GM19455 (cell line): ENCODE results near the gene PRAMEF12.
"Not testable (repeated sequence)": the region's sequence is repeated elsewhere in the genome, so short reads cannot be mapped to it uniquely, and the experiment has no call there.

Experiments
- ATAC-seq: cut with Tn5 transposase; IDR thresholded peaks from one replicate; pipeline ENCODE4 v1.9.1; 2021; ENCODE audit not compliant: unreplicated experiment

PRAMEF12 gene

GRCh38 chr1:12769976-12770505, 3.5 kb upstream of the PRAMEF12 start:
- no peak for ATAC-seq

DNA sequence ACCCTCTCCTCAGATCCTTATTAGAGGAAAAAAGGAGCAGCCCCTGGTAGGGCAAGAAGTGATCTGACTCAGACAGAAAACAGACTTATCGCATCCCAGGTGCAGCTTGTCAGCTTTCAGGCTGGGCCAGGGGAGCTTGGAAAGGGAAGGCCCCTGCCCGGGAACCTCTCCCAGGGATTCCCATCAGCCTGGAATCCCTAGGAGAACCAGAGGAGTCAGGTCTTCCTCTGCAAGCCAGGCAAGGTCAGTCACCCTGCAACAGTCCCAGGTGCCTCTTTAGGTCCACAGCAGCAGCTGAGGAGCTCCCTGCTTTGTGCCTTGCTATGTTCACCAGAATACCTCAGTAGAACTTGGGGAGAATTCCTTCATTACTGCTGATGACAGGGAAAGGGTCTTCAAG, 2.9 kb upstream of the PRAMEF12 start:
- no peak for ATAC-seq

GRCh38 chr1:12771186-12771585, 2.4 kb upstream of the PRAMEF12 start:
- no peak for ATAC-seq

GRCh38 chr1:12772520-12772919, 1.0 kb upstream of the PRAMEF12 start:
- no peak for ATAC-seq

- ATAC-seq, result no peak
Observed at GRCh38 chr1:12774801-12775345, 1.3 kb downstream of the PRAMEF12 start.

- ATAC-seq, result no peak
Observed at GRCh38 chr1:12775443-12775842, 1.9 kb downstream of the PRAMEF12 start.

GRCh38 chr1:12776801-12777557, 3.4 kb downstream of the PRAMEF12 start:
- no peak for ATAC-seq

- no peak for ATAC-seq
Observed at GRCh38 chr1:12778061-12778460, 4.5 kb downstream of the PRAMEF12 start.

DNA sequence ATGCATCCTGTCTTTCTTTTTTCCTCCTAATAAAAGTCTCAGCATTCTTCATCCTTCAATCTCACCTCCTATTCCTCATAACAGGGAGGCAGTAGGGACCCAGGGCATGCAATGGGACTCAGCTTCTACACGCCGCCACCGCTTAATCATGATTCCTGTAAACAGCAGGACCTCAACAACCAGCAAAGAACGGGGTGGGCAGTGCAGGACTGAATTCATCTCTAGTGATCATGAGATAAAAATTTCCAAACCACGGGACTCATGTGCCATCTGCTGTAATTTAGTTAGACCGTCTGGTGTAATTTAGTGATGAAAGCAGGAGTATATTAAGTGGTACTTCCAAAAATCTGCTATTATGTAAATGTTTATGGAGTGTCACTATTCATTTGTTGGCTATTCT, 5.4 kb downstream of the PRAMEF12 start:
- no peak for ATAC-seq

GRCh38 chr1:12781488-12781887, 8.0 kb downstream of the PRAMEF12 start:
- ATAC-seq, result not testable (repeated sequence)

- not testable (repeated sequence) for ATAC-seq
Observed at GRCh38 chr1:12783783-12784182, 10.2 kb downstream of the PRAMEF12 start.

DNA sequence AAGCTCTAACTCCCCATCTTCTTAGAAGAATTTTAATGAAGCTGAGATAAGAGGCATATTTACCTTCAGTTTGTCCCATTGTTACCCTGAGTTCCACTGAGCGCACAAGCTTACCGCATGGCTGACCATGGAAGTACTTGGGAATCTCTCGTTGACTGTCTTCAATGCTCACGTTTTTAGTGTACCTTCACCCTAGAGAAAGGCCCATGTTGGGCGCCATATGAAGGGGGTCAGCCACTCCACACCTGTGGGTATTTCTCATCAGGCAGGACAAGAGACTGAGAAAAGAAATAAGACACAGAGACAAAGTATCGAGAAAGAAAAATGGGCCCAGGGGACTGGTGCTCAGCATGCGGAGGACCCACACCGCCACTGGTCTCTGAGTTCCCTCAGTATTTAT, 11.2 kb downstream of the PRAMEF12 start:
- ATAC-seq, result not testable (repeated sequence)

- not testable (repeated sequence) for ATAC-seq
Observed at GRCh38 chr1:12791097-12791496, 17.6 kb downstream of the PRAMEF12 start, which contains the start of gene PRAMEF1. Gene PRAMEF1 (plus strand): TSS chr1:12791397. CDS start chr1:12793228, 1,831 bp downstream.

GRCh38 chr1:12798911-12799310, 25.4 kb downstream of the PRAMEF12 start:
- ATAC-seq, result no peak

GRCh38 chr1:12799730-12800129, 26.2 kb downstream of the PRAMEF12 start:
- no peak for ATAC-seq

GRCh38 chr1:12809933-12810332, 36.4 kb downstream of the PRAMEF12 start:
- no peak for ATAC-seq

DNA sequence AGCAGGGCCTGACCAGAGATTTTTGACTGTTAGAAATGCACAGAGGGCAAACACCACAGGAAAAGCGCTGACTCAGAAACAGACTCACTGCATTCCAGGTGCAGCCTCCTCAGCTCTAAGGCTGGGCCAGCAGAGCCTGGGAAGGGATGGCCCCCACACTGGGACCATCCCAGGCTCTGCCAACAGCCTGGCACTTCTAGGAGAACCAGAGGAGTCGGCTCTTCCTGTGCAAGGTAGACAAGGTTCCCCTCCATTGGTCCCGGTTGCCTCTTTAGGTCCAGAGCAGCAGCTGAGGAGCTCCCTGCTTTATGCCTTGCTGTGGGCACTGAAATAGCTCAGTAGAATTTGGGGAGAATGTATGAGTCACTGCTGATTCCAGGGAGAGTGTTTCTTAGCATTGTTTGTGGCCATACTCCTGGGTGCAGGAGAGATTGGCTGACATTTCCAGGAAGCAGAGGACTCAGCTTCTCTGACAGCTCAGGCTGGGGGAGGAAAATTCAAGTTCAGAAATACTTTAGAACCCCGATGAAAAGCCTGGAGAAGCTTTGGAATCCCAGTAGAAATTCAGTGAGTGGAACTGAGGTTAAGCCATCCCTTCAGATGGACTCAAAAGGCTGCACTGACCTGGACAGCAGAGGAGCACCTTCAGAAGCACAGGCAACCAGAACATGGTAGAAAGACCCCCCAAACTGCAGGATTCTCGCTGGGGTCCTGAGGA, 37.3 kb downstream of the PRAMEF12 start:
- ATAC-seq, result no peak

GRCh38 chr1:12811409-12811784, 37.9 kb downstream of the PRAMEF12 start:
- ATAC-seq, result no peak

GRCh38 chr1:12819061-12819460, 45.5 kb downstream of the PRAMEF12 start:
- ATAC-seq, result not testable (repeated sequence)
